Stimulated activated CD4-positive, alpha-beta T cell treated with anti-CD3 and anti-CD28 coated beads, Interleukin-1b, Interleukin-23, amount 100 ng/mL, for 1 hour (primary cell): Measurements from ENCODE around the gene GARNL3.

Experiments used
- DNase-seq, 2 donors: peaks; one replicate each; pipeline ENCODE4 v3.0.0-alpha.2; 2020; ENCODE audit warnings: low read depth in 2 of 2

GARNL3 gene

DNA sequence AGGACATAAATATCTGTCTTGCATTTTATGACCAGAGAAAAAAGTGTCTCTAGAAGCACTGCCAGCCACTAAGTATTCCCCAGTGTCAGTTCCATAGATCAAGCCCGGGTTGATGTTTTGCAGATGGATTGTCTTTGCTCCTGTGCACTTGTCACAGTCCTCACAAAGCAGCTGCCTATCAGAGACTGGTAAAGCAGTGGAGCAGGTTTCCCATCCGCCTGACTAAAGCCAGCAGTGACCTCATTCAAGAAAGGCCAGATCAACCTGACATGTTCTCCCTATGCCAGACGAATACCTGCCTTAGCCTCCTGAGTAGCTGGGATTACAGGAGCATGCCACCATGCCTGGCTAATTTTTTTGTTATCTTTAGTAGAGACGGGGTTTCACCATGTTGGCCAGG is 26.8 kb upstream of the GARNL3 start:
- DNase-seq: no peak

DNA sequence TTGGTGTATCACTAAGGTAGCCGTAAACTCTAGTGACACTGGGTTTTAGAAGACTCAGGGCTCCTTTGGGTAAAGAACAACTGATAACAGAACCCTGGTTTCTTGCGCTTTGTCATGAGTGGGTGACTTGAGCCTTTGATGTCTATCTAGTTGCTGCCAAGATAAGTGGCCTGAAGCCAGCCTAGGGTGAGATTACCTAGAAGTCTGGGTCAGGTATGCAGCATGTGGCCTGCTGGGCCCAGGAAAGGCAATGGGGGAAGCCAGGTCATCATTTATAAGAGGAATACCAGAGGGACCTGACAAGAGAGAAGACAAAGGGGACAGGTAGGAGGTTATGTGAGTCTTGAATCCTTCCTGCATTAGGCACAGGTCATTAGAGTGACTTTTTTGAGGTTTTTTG is 23.2 kb upstream of the GARNL3 start:
- no peak for DNase-seq

GRCh38 chr9:127244609-127245601 is 19.7 kb upstream of the GARNL3 start:
- DNase-seq: peak; percentile 77 to 89

DNA sequence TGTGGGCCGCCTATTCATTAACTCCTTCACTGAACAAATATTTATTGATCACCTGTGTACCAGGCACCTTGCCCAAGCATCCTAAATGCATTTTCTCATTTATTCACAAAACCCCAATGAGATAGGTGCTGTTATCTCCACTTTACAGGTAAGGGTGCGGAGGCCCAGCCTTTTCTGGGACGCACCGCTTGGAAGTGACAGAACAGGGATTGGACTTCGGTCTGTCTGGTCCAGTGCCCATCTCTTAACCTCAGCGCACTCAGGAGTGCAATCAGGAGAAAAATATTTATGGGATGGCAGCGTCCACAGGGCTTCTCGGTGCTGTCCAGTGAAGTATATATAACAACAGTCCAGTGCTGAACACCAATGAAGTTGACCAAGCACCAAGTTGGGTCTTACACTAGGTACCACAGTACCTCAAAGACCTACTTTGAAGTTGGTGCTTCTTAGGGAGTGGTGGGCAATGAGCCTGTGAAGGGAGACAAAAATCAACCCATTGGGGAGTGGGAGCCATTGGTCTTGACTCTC is 18.9 kb upstream of the GARNL3 start:
- DNase-seq: no peak

DNA sequence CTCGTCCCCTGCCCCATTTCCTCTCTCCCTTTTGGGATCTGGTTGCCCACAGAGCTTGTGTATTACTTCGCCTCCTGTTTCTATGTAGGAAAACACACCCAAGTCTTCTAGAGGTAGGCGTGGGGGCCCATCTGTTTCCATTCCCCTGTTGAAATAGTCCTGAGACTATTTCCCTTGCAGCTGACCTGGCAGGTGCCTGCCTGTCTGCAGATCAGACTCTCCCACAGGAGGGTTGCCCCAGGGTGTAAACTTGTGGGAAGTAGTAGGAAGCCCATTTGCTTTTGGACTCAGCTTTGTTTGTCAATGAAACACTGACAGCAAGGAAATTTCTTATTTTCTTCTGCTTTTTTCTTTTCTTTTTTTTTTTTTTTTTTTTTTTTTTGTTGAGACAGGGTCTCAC is 16.3 kb upstream of the GARNL3 start:
- DNase-seq: no peak

DNA sequence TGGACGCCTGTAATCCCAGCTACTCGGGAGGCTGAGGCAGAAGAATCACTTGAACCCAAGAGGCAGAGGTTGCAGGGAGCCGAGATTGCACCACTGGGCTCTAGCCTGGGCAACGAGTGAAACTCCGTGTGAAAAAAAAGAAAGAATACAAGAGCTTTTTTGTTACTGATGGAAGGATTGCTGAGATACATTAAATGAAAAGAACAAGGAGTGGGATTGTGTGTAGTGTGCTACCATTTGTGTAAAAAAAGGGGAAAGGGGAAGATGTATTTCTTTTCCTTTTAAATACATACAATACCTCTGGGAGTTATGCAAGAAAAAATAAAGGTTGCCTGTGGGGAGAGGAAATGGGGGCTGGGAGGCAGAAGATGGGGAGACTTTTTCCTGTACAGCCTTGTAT is 14.7 kb upstream of the GARNL3 start:
- DNase-seq: no peak

DNA sequence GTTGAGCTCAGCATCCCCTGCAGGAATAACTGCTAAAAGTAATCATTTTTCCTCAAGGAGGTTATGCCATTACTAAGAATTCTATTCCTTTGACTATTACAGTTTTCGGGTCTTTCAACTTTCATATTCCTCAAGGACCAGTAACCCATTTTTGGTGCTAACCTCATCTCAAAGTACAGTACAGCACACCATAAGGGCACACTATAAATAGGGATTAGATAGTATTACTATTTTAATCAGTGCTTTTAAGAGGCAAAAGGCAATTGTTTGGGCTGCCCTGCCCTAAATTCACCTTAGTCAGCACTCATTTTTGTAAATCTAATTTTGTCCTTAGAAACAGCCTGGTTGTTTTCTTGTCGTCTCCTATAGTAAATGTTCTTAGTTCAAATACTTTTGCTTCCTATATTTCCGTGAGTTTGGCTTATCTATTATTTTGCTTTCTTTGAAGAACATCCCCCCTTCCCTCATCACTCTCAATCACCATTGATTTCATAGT is 13.6 kb upstream of the GARNL3 start:
- no peak for DNase-seq

GRCh38 chr9:127252410-127253318 is 11.9 kb upstream of the GARNL3 start:
- DNase-seq: no peak

DNA sequence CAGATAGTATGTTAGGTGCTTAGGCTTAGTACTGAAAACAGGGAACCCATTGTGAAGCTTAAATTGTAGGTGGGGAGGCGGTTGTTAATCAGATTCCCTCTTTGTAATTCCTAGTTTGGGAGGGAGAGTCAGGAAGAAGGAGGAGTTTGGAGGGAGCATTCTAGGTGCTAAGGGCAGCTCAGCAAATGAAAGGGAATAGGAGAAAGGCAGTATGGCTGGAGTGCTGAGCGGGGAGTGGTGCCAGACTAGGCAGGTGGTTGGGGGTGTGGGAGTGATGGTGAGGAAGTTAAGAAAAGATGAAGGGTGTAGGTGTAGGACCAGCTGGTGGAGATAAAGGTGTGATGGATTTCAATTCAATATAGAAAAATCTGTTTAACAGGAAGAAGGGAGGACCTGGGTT is 11.1 kb upstream of the GARNL3 start:
- DNase-seq: no peak

DNA sequence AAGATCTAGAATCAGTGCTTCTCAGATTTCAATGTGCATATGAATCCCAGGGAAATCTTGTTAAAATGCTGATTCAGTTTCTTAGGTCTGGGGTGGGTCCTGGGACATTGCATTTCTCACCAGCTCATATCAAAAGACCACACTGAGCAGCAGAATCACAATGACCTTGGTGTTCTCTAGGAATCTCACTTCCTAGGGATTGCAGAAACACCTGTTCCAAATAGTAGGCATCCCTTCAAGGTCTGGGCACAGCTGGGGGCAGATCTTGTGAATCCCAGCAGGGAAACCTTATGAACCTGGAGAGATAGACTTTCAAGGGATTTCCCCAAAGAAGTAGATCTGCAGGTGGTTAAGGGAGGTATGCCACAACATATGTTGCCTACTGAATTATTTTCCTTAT is 8.9 kb upstream of the GARNL3 start:
- DNase-seq: no peak

DNA sequence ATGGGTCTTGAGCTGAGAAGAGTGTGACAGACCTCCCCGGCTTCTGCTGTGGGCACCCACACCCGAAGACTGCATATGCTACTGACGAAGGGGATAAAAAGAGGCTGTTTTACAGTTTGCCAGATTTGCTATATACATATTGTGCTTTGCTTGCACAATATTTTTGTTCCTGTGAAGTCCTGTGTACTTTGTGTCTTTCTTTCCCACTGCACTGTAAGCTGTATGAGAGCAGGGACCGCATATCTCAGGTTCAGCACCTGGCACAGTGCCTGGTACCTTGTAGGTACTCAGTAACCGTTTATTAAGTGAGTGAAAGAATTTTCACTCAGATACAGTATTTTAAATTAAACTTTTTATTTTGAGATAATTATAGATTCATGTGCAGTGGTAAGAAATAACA is 8.2 kb upstream of the GARNL3 start:
- DNase-seq: no peak

GRCh38 chr9:127258606-127259471 is 5.7 kb upstream of the GARNL3 start:
- no peak for DNase-seq

DNA sequence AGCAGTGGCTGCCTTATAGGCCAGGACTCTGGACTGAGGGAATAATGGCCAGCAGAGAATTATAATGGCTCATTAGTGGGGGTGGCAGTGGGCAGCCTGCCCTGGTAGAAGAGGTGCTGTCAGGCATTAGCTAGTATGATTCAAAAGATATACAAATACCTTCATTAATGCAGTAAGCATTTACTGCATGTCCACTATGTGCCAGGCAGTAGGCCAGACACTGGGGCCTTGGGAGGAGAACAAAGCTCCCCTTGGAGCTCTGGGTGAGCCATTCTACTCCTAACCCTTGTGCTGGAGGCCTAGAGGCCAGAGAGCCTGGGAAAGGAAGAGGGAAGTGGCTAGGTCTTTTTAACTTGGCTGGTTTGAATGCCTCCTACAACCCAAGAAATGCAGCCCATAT is 2.0 kb upstream of the GARNL3 start:
- no peak for DNase-seq

DNA sequence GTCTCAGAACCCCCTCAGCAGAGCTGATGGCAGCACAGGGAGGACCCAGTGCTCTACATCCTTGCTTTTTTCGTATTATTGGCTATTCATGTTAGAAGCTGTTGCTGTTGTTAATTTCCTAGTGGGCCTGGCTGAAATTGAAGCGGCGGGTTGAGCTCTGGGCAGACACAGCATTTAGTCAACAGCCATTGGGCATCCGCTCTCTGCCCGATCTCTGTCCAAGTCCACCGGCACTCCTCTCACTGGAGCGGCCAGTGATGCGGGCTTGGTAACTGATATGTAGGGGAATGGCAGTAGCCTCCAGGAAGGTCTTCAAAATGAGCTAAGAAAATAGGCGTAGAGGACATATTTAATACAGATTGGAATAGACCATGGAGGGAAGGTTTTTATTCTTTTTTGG is 1.3 kb upstream of the GARNL3 start:
- DNase-seq: no peak

- no peak for DNase-seq
These were observed 910 bp upstream of the GARNL3 start for GRCh38 chr9:127263664-127264063.

- DNase-seq: no peak
These were observed 3.4 kb downstream of the GARNL3 start for GRCh38 chr9:127267793-127268525.

DNA sequence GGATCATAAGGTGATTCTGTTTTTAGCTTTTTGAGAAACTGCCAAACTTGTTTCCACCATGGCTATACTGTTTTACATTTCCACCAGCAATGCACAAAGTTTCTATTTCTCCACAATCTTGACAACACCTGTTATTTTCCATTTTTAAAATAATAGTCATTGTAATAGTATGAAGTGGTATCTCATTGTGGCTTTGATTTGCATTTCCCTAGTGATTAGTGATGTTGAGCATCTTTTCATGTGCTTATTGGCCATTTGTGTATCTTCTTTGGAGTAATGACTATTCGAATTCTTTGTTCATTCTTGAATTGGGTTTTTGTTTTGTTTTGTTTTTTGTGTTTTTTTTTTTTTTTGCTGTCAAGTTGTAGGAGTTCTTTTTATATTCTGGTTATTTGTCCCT is 4.9 kb downstream of the GARNL3 start:
- no peak for DNase-seq

GRCh38 chr9:127273326-127273725 is 8.8 kb downstream of the GARNL3 start:
- no peak for DNase-seq

GRCh38 chr9:127277099-127277498 is 12.5 kb downstream of the GARNL3 start:
- no peak for DNase-seq

GRCh38 chr9:127277770-127278169 is 13.2 kb downstream of the GARNL3 start:
- no peak for DNase-seq

DNA sequence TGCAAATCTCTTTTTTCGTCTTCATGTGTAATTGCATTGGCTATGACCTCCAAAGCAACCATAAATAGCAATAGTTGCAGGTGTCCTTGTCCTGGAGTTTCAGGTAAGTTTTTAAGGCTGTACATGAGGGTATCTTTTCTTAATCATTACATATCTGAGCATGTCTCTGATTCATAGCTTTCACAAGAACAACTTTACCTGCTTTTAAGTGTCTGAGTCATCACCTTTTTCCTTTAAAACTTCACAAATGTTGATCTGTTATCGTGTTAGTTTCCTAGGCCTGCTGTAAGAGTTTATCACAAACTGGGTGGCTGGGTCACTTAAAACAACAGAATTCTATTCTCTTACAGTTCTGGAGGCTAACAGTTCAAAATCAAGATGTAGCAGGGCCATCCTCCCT is 13.8 kb downstream of the GARNL3 start:
- no peak for DNase-seq
